CD4-positive, alpha-beta T cell treated with Interleukin-6 for 4 hours (primary cell): ENCODE results near the gene PPM1E.
"Not testable (repeated sequence)": the region's sequence is repeated elsewhere in the genome, so short reads cannot be mapped to it uniquely, and the experiment has no call there.

ENCODE experiments used
- DNase-seq: peaks from one replicate; pipeline ENCODE4 v3.0.0-alpha.2; 2020; ENCODE audit warnings: mixed read lengths

PPM1E gene

DNA sequence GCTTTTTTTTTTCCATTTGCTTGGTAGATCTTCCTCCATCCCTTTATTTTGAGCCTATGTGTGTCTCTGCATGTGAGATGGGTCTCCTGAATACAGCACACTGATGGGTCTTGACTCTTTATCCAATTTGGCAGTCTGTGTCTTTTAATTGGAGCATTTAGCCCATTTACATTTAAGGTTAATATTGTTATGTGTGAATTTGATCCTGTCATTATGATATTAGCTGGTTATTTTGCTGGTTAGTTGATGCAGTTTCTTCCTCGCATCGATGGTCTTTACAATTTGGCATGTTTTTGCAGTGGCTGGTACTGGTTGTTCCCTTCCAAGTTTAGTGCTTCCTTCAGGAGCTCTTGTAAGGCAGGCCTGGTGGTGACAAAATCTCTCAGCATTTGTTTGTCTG is 94.5 kb downstream of the PPM1E start:
- not testable (repeated sequence) for DNase-seq

DNA sequence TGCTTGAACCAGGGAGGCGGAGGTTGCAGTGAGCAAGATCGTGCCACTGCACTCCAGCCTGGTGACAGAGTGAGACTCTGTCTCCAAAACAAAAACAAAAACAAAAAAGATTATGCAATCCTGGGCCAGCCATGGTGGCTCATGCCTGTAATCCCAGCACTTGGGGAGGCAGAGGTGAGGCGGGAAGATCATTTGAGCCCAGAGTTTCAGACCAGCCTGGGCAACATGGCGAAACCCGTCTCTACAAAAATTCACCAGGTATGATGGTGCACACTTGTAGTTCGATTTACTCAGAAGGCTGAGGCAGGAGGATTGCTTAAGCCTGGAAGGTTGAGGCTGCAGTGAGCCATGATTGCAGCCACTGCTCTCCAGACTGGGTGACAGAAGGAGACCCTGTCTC is 109.6 kb downstream of the PPM1E start:
- DNase-seq, result no peak

DNA sequence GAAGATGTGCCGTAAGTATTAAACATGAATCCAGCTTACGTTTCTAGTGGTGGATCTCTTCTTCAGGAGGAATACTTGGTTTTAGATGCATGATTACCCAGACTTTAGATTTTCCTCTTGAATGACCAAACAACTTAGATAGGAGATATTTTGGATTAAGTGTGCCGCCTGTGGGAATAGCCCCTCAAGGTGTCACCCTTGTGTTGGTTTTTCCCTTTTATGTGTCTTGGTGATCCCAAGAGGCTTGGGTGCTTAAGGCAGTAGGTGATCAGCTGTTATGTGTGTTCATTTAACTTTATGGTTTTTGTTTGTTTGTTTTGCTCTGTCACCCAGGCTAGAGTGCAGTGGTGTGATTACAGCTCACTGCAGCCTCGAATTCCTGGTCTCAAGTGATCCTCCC is 115.1 kb downstream of the PPM1E start:
- no peak for DNase-seq

DNA sequence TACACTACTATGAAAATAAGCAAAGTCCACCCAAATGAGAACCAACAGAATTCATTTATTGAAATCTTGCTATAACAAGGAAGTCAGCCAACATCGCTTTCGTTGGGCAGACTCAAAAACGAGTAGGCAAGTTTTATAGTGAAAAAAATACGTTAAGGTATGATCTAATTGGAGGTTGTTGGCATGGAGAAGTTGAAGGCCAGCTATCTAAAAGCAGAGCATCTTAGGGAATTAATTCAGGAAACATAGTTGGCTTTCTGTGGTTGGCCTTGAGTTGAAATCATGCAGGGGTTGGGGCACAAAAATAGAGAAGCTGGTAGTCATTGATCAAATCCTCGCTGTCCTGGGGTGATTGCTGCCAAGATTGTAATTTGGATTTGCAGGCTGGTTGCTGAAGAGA is 118.3 kb downstream of the PPM1E start:
- no peak for DNase-seq

DNA sequence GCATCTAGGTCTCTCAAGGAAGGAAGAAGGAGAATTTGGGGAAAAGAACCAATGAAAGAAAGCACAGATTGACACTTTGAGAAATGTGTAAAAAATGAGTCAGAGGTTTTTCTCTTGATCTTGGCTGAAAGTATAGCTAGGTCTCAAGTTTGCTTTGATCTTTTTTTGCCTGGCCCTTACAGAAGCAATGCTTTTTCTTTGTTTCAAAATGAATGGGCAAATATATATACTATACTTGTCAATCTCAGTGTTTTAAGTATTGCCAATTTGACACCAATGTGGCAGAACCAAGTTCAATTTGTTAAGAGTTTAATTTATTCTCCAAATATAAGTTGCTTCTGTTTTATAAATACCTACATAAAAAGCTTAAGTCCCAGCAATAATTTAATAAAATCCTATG is 119.6 kb downstream of the PPM1E start:
- DNase-seq, result no peak

DNA sequence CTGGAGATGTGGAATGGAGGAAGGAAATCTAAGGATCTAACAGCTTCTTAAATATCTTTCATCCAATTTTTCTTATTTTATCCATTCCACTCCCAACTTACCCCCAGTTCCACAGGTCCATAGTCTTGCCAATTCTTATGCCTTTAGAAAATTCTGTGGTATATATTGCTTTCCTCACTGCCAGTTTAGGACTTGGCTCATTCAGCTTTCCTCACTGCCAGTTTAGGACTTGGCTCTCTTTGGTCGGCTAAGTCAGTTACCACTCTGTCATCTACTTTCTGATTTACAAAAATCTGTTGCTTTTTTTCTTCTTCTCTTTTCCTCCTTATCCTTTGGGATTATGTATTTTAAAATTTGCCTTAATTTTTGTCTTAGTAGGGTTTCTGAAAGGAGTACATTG is 128.5 kb downstream of the PPM1E start:
- DNase-seq, result no peak

DNA sequence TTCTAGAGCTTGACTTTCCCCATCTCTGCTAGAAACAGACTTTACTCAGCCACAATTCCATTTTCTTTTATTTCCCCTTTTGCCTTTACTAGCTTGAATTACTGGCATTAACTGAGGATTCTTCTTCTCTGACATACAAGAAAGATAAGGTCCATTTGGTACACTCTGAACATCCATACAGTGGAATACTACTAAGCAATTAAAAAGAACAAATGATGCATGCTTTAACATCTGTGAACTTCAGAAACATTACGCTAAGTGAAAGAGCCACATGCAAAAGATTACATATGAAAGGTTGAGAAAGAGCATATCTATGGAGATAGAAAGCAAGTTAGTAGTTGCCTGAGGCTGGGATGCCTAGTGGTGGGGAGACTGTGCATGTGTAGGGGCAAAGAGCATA is 130.9 kb downstream of the PPM1E start:
- no peak for DNase-seq

DNA sequence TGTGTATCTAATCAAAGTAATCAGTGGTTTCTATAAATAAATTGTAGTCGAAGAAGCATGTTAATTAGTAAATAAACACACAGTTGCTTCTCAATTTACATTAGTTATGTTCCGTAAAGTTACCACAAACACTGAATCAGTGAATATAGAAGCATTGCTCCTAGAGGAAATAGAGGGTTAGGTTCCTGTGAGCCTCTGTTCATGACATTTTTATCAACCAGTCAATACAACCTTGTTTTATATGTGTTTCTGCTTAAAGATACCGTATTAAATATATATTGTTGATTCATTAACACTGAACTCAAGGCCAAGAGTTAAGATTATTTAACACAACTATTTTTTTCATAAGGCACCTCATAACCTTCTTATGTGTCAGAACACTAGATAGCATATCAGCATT is 134.3 kb downstream of the PPM1E start:
- no peak for DNase-seq

DNA sequence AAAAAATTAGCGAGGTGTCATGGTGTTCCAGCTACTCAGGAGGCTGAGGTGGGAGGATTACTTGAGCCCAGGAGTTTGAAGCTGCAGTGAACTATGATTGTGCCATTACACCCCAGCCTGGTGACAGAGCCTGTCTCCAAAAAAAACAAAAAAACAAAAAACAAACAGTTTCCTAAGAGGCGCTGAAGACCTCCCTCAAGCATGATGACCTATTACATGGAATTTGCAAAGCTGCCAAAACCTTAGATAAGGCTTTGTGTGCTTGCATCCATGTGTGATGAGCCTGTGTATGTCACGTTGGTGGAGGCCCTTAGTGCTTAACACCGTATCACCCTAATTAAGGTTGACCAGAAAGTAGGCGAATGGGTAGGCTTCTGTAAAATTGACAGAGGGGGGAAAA is 143.5 kb downstream of the PPM1E start:
- DNase-seq, result no peak

DNA sequence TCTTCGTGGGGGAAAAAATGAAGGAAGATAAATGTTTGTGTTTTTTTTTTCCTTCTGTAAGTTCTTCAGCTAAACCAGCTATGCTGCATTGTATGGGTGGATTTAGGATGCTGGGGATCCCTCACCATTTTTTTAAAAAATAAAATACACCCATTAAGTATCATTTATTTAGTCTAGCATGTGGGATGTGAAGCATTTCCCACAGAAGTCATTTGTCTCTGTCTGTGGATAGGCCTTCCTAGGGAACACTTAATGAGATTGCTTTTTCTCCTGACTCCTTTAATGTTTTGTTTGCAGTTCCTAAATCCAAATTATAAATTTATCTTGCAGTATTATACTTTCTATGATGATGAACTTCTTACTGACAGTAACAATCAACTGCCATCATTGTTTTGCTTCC is 146.7 kb downstream of the PPM1E start:
- no peak for DNase-seq

DNA sequence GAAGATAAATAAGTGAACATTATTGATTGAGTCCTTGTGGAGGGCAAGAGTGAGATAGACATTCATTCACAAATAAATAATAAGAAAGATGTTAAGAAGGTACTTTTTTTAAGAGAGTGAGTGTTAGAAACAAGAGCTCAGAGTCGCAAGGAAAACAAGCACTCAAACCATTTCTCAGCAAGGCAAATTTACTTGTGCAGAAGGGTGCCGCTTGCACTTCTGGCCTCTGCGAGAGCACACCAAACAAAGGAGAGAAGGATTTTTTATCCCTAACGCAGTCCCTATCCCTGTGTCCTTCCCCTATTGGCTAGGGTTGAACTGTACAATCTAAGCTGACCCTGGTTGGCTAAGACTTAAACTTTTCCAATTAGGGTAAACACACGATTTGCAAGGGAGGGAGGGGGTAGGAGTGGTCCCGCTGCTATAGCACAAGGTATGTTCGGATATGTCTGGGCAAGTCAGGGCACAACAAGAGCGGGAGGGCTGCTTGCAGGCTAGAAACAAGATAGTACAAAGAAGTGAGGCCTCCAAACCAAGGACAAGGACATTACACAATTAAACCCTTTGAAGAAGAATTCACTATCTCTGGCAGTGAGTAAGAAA is 156.2 kb downstream of the PPM1E start:
- no peak for DNase-seq

DNA sequence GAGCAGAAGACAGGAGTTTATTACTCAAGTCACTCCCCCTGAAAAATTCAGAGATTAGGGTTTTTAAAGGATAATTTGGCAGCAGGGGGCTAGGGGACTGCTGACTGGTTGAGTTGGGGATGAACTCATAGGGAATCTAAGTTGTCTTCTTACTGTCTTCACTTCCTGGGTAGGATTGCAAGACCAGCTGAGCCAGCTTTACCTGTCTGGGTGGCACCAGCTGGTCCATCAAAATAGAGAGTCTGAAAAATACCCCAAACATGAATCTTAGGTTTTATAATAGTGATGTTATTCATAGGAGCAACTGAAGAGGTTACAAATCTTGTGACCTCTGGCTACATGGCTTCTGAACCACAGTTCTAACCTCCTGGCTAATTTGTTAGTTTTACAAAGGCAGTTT is 157.9 kb downstream of the PPM1E start:
- no peak for DNase-seq

DNA sequence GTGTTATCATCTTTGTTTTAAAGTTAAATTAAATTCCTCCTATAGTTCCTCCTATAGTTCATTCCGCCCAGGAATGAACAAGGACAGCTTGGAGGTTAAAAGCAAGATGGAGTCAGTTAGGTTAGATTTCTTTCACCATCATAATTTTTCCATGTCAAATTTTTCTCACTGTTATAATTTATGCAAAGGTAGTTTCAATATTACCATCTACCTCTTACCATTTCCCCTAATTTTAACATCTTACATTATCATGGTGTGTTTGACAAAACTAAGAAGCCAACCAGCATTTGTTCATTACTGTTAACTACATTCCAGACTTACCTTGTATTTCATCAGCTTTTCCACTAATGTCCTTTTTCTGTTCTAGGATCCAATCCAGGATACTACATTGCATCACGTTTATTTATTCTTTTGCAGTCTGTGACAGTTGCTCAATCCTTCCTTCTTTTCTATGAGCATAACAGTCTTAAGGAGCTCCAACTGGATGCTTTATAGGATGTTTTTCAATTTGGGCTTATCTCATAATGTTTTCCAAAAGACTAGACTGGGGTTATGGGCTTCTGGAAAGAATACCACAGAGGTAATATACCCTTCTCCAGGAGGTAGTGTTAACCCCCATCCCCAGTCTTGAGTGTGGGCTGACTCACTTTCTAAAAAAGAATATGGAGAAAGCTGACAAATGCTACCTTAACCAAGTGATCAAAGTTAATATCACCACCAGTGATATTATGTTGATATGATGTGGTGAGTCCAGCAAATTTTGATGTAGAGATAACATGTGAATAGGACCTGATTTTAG is 158.5 kb downstream of the PPM1E start:
- no peak for DNase-seq

DNA sequence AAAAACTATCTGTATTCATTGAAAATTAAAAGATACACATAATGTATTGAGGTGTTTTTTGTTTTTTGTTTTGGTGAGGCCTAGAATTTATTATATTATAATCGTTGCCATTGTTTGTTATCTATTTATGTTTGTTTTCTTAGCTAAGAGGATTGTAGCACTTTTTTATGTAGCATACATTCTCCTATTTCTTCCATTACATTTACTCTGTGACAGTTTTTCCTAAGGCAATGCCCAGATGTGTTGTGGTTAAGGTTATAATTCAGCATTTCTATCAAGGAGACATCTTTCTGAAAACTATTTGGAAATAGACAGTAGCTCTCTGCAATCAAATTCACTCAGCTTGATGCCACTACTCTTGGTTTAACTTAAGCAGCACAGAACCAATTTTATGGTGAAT is 161.6 kb downstream of the PPM1E start:
- DNase-seq, result no peak

DNA sequence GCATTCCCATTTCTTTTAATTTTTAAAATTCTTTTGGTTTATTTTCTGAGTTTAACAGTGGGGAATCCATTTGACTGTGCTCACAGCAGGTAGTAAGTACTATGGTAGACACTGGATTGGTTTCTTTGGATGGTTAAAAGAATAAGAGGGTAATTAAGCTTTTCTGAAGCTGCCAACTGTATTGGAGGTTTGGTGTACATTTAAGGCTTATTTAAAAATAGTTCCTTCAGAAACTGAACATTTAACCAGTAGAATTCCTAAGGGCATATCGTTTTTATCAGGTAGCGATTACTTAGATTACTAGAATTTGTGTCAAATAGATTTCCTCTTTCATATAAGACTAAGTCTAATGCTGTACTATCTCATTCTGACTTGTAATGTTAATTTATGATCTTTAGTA is 162.4 kb downstream of the PPM1E start:
- DNase-seq, result no peak

DNA sequence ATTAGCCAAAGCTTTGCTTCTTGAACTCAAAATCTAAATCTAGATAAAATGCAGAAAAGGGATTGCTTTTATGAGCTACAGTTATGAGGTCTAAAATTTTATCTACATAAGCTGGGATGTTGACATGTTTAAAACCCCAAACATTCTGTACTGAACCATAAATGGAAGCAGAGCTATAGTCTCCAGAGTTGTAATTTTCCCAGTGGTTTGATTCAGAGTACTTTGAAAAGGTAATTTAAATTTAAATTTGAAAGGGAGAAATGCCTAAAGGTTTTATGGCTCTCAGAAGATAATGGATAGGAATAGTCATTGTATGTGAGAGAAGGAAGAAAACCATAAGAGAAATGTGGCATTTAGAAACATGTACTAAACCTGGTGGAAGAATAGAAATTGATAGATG is 163.2 kb downstream of the PPM1E start:
- no peak for DNase-seq

DNA sequence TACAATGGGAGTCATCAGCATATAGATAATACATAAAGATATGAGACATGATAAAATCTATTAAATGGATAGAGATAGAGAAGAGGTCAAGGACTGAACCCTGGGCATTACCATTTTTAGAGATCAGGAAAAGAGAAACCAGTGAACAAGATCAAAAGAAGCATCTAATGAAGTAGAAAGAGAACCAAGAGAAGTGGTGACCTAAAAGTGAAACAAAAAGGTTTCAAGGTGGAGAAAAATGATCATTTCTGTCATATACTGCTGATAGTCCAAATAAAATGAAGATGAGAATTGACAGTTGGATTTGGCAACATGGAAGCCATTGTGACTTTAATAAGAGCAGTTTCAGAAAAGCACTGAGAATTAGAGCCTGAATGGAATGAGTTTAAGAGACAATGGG is 165.1 kb downstream of the PPM1E start:
- no peak for DNase-seq

DNA sequence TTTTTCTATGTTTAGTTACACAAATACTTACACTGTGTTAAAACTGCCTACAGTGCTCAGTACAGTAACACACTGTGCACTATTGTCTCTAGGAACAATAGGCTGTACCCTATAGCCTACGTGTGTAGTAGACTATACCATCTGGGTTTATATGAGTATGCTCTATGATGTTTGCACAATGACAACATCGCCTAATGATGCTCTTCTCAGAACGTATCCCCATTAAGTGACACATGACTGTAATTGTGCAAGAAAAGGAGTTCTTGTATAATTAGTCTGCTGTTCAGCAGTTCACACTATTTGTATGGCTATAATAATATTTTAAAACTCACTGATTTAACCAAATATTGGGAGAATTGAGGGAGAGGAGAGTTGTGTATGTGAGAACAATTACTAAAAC is 177.3 kb downstream of the PPM1E start:
- DNase-seq, result no peak

DNA sequence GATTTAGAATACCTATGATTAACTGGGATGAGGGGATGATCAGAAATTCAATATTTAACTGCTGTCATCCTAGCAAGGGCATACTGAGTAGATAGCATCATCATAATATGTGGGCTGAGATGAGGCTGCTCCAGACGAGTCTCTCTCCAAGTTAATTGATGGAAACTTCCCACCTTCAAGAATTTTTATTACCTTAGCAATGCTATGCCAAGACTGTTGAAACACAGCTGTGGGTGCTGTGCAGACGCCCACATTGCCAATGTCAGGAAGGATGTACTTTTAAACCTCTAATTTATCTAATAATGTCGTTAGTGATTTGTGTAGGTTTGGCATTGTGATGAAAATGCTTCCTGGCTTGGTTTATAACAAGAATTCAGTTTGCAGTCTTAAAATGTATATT is 180.6 kb downstream of the PPM1E start:
- no peak for DNase-seq

DNA sequence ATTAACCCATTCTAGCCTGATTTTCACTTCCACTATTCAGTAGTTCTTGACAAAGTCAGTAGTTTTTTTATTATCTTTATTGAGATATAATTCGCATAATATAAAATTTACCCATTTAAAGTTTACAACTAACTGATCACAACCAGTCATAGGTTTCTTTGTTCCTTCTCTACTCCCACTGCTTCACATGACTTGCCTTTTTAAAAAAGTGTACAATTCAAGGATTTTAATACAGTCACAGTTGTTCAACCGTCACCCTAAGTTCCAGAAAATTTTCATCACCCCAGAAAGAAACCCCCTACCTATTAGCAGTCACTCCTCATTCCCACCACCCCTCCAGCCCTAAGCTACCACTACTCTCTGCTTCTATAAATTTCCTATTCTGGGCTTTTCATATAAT is 188.5 kb downstream of the PPM1E start:
- DNase-seq, result no peak

DNA sequence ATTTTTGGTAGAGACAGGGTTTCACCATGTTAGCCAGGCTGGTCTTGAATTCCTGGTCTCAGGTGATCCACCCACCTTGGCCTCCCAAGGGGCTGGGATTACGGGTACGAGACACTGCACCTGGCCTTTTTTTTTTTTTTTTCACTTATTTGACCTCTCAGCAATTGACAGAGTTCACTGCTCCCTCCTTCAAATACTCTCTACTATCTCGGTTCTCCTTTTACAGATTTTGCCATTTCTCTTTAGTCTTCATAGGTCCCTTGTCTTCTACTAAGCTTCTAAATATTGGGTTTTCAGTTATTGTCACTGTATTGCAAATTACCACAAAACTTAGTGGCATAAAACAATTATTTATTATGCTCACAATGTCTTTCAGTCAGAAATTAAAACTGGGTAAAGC is 191.8 kb downstream of the PPM1E start:
- no peak for DNase-seq

DNA sequence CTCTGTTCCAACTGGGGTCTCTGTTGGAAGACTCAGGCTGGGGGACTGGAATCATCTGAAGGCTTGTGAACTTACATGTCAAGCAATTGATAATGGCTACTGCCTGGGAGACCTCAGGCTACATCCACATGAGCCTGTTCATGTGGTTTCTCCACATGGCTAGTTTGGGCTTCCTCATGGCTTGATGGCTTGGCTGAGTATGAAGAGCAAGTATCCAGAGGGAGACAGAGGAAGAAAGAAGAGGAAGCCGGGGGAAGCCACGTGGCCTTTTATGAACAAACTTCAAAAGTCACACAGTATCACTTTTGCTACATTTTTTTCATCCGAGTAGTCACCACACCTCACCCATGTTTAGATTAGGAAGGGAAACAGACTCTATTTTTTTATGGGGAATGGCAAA is 192.2 kb downstream of the PPM1E start:
- DNase-seq, result no peak

DNA sequence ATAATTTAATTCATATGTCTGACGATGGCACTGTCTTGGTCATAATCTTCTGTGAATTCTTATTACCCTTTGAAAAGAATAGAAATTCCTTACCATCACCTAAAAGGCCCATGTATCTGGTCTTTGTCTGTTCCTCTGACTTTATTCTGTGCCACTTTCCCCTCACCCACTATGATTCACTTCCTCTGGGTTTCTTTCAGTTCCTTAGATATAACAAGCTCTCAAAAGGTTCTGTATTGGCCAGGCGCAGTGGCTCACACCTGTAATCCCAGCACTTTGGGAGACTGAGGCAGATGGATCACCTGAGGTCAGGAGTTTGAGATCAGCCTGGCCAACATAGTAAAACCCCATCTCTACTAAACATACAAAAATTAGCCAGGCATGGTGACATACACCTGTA is 198.7 kb downstream of the PPM1E start:
- not testable (repeated sequence) for DNase-seq

DNA sequence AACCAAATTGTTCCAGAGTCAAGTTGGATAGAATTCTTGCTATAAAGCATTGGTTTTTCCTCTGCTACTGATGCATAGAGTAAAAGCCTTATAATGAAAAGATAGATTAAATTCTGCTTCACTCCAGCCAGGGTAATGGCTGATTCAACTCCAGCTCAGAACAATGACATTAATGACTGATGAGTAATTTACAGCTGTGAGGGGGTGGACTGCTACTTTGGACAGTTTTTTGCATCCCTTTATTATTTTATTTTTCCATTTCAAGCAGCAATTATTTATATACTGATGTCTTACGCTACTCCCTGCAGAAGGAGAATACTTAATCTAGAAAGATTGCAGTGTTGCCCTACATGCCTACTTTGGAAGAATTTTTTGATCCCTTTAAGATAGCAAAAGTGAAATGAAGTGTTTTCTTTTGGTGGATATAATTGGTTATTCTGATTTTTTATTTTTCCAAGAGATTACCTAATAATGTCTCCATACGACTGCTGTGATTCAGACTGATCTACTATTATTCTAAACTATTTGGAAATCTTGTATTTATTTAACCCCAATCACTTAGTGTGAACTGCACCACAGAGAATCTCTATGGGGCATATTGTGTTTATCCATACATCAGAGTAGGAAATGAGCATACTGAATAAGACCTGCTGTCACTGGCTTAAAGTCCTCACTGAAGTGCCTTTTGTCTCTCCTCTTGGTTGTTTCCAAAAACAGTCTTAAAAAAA is 201.5 kb downstream of the PPM1E start:
- DNase-seq, result no peak
